Measurements from ENCODE around the gene GRM7.

GRM7 gene

DNA sequence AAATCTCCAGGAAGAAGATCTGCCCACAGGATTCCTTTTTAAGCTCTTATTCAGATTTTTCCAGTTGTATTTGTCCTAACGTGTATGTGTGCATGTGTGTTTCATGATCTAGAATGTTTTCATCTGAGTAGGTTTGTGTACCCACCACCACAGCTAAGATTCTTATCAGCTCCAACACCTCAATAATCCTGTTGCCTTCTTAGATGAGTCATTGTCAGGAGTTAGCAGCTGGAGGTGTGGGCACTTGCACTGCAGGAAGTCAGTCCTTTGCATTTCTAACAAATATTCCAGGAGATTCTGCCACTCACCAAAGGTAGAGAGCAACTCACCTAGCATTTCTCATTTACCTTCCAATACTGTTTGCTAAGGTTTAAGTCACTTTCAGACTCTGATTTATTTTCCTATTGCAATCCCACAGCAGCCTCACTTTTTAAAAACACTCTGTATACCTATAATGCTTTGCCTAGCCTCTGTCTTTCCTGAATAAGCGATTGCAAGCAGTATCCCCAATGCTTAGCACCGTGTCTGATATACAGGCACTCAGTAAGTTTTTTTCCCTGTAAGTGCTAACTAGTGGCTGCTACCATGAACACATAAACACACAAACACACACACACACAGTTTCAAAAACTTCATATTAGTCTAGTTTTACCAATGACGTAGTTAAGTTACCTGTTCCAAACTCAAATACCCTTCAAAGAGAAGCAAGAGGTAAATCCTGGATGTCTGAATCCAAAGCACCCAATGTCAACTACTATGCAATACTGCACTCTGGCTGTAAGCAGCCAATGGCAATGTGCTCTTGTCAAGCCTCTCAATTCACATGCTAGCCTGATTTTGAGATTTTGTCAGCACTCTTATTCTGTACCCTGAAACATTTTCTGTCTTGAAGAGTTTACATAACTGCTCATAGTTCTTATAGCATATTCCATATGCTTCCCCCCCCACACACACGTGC lies 927.2 kb downstream of the GRM7 start:
- no peak for TF ChIP-seq CTCF (IDR thresholded peaks at IDR 0.05)
- no peak overlapping the region for H3K27ac ChIP-seq
- no peak overlapping the region for H3K4me3 ChIP-seq
- no peak for DNase-seq (ENCODE audit: low spot score)

GRCh38 chr3:7788881-7789280 lies 928.0 kb downstream of the GRM7 start:
- DNase-seq (ENCODE audit: low spot score) = no peak
- TF ChIP-seq CTCF (IDR thresholded peaks at IDR 0.05) = no peak
- no peak overlapping the region for H3K27ac ChIP-seq
- no peak overlapping the region for H3K4me3 ChIP-seq

GRCh38 chr3:7789324-7789723 lies 928.4 kb downstream of the GRM7 start:
- no peak overlapping the region for H3K27ac ChIP-seq
- no peak overlapping the region for H3K4me3 ChIP-seq
- no peak for TF ChIP-seq CTCF (IDR thresholded peaks at IDR 0.05)
- no peak for DNase-seq (ENCODE audit: low spot score)

DNA sequence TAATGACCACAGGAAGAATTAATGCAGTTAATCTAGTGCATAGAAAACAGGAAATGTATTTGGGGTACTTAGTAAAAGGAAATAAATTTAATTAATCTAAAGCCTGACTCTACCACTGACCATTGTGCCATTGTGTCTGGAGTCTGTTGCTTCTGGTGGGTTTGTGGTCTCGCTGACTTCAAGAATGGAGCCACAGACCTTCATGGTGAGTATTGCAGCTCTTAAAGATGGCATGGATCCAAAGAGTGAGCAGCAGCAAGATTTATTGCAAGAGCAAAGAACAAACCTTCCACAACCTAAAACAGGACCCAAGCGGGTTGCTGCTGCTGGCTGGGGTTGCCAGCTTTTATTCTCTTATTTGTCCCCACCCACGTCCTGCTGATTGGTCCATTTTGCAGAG lies 929.2 kb downstream of the GRM7 start:
- no peak for DNase-seq (ENCODE audit: low spot score)
- Histone ChIP-seq H3K27ac (no peak overlapping the region), H3K4me3 (no peak overlapping the region)
- TF ChIP-seq CTCF (IDR thresholded peaks at IDR 0.05) = no peak
